K562 (cell line): Measurements from ENCODE around the gene BEST2. TPM values are rescaled to one million over a fixed set of nuclear protein-coding genes. Genes with fewer than 3 reads are reported as not detected.
A peak's percentile ranks its signal among the peaks of the same experiment; 100 is the strongest.

Experiments used
- CBFB ChIP-seq: sonication (generic); formaldehyde crosslinking; IDR thresholded peaks from 2 replicates; pipeline ENCODE4 v1.4.0; 2020; ENCODE audit warnings: mild to moderate bottlenecking, missing genetic modification reagents
- FIP1L1 ChIP-seq: fragments of 200-400 bp; formaldehyde crosslinking; IDR thresholded peaks from 2 replicates; pipeline ENCODE4 v1.6.1; 2018; ENCODE audit warnings: mild to moderate bottlenecking, low read depth, low read length; ENCODE audit not compliant: poor library complexity, severe bottlenecking
- FOXP1 ChIP-seq: sonication (generic); formaldehyde crosslinking; IDR thresholded peaks from 2 replicates; pipeline ENCODE4 v1.8.0; 2022; ENCODE audit warnings: mild to moderate bottlenecking, missing genetic modification reagents
- GATAD2A ChIP-seq: fragments of 450-650 bp; IDR thresholded peaks from 2 replicates; pipeline ENCODE4 v1.6.1; 2017
- NCOA6 ChIP-seq: fragments of 450-650 bp; IDR thresholded peaks from 2 replicates; pipeline ENCODE4 v1.6.1; 2017; ENCODE audit warnings: mild to moderate bottlenecking
- PHF8 ChIP-seq: fragments of 200-600 bp; sonication (generic); IDR thresholded peaks from 2 replicates; pipeline ENCODE4 v1.6.1; 2012; ENCODE audit warnings: mixed run types, mild to moderate bottlenecking, inconsistent platforms, low read length, moderate library complexity, borderline replicate concordance
- RAD21 ChIP-seq, 2 experiments: fragments of 250-450 bp in 1 of 2; fragments of 450-650 bp in 1 of 2; sonication (Bioruptor Pico) in 1 of 2; formaldehyde crosslinking in 1 of 2; IDR thresholded peaks in 1 of 2; conservative IDR thresholded peaks in 1 of 2; 2 replicates each; pipeline versions ENCODE4 v1.4.0 to v1.8.0; 2020 to 2022; ENCODE audit warnings: mild to moderate bottlenecking in 2 of 2, moderate library complexity in 1 of 2
- SMAD1 ChIP-seq: fragments of 150-350 bp; IDR thresholded peaks from 2 replicates; pipeline ENCODE4 v1.6.1; 2014; ENCODE audit warnings: low read length, low read depth; ENCODE audit not compliant: partially characterized antibody
- SRSF7 ChIP-seq: fragments of 200-400 bp; formaldehyde crosslinking; optimal IDR thresholded peaks from 2 replicates; pipeline ENCODE3; 2017; ENCODE audit warnings: mild to moderate bottlenecking, low read depth, low read length
- SUPT5H ChIP-seq: fragments of 450-650 bp; IDR thresholded peaks from 2 replicates; pipeline ENCODE4 v1.6.1; 2016
- WHSC1 ChIP-seq: IDR thresholded peaks from one replicate; pipeline ENCODE4 v1.6.1; 2012; ENCODE audit warnings: low read length, control low read depth, inconsistent platforms
- ZBTB17 ChIP-seq: fragments of 450-650 bp; formaldehyde crosslinking; IDR thresholded peaks from 2 replicates; pipeline ENCODE4 v1.4.0; 2020; ENCODE audit warnings: mild to moderate bottlenecking
- ZNF212 ChIP-seq: fragments of 450-650 bp; formaldehyde crosslinking; IDR thresholded peaks from 2 replicates; pipeline ENCODE4 v1.4.0; 2020; ENCODE audit warnings: mild to moderate bottlenecking
- ZNF75A ChIP-seq: fragments of 450-650 bp; formaldehyde crosslinking; IDR thresholded peaks from 2 replicates; pipeline ENCODE4 v1.4.0; 2020; ENCODE audit warnings: mild to moderate bottlenecking
- polyA plus RNA-seq, 8 experiments: library from polyadenylated mRNA; depleted of rRNA in 4 of 8; stranded (reverse) in 5 of 8; unstranded in 3 of 8; fragments of >200 nt; fragmentation: Nextera tagmentation in 2 of 8; fragmentation: Illumina TruSeq in 1 of 8; extraction: Ambion mirVana in 2 of 8; extraction: Trizol in 1 of 8; gene quantifications; 2 replicates each; pipeline versions ENCODE4 v1.2.1 to v1.2.3, GENCODE V29; 2011 to 2014; ENCODE audit warnings: inconsistent platforms in 1 of 8, missing spikeins in 1 of 8
- total RNA-seq, 7 experiments: library from RNA; depleted of rRNA in 6 of 7; stranded (reverse); fragments of >200 nt in 6 of 7; fragmentation: Illumina TruSeq in 2 of 7; extraction: Trizol in 2 of 7; gene quantifications; 2 replicates each; pipeline versions ENCODE4 v1.2.1 to v1.2.3, GENCODE V29; 2011 to 2021; ENCODE audit warnings: low replicate concordance in 1 of 7
- TF ChIP-seq, protein P1 (sequence below): fragments of 250-450 bp; sonication (Bioruptor Pico); IDR thresholded peaks from 2 replicates; pipeline ENCODE4 v1.4.0; 2020
- TF ChIP-seq, protein P2 (sequence below): sonication (generic); formaldehyde crosslinking; IDR thresholded peaks from 2 replicates; pipeline ENCODE4 v1.9.0; 2022; ENCODE audit warnings: mild to moderate bottlenecking, missing genetic modification reagents
- TF ChIP-seq, protein P3 (sequence below), 2 experiments: fragments of 450-650 bp in 1 of 2; sonication (generic) in 1 of 2; formaldehyde crosslinking in 1 of 2; IDR thresholded peaks; 2 replicates each; pipeline versions ENCODE4 v1.7.1 to v1.9.0; 2016 to 2022; ENCODE audit warnings: inconsistent platforms in 1 of 2, mild to moderate bottlenecking in 1 of 2, missing genetic modification reagents in 1 of 2

The BEST2 gene
- total and polyA plus RNA-seq, 9 of the 15 experiments (the other 6 are each of a cell fraction or from before 2014, with no cell fraction given): not detected

DNA sequence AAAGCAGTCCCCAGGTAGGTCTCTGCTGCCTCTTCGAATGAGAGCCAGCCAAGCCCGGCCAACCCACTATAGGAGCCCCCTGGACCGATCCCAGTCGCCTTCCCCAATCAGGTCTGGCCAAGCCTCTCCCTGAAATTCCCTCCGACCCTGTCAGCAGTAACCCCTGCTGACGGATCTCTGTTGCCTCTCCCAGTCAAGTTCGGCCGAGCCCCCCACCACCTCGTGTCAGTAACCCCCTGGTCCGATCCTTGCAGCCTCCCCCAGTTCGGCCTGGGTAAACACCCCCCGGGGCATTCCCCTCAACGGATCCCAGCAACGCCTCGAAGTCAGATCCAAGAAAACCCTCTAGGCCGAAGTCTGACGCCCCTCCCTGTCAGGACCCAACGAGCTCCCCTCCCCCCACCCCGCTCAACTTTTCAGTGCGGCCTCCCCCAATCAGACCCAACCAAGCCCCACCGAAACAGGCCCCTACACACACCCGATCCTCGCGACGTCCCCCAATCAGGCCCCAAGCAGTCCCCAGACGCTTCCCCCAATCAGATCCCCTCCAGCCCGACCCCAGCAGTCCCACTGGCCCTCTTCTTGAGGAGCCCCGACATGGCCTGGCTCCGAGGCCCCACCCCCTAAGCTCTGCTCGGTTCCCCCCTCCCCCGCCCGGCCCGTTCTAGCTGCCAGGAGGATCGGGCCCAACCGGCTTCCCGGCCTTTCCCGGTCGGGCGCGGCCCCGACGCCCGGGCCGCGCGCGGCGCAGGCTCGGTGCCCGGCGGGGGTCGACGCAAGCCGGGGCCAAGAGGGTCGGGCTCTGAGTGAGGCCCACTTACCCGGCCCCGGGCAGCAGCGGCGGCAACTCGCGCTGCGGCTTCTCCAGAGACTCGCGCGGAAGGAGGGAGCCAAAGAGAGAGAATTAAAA lies 29.7 kb upstream of the BEST2 start (continued):
- TF ChIP-seq PHF8 (peak; percentile 69), FIP1L1 (peak; percentile 30), SUPT5H (no peak), RAD21 (CRISPR knock-in tag; conservative IDR thresholded peaks at IDR 0.05 in 1 of 2, IDR thresholded peaks at IDR 0.05 in 1 of 2) (no peak), FOXP1 (CRISPR knock-in tag) (no peak), SRSF7 (no peak), ZNF212 (CRISPR knock-in tag) (no peak), GATAD2A (no peak), CBFB (no peak), ZBTB17 (no peak), ZNF75A (CRISPR knock-in tag) (no peak), WHSC1 (no peak), NCOA6 (no peak), SMAD1 (no peak)
- TF ChIP-seq, protein P1, sequence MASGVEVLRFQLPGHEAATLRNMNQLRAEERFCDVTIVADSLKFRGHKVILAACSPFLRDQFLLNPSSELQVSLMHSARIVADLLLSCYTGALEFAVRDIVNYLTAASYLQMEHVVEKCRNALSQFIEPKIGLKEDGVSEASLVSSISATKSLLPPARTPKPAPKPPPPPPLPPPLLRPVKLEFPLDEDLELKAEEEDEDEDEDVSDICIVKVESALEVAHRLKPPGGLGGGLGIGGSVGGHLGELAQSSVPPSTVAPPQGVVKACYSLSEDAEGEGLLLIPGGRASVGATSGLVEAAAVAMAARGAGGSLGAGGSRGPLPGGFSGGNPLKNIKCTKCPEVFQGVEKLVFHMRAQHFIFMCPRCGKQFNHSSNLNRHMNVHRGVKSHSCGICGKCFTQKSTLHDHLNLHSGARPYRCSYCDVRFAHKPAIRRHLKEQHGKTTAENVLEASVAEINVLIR (CRISPR knock-in tag): no peak
- TF ChIP-seq, protein P2, sequence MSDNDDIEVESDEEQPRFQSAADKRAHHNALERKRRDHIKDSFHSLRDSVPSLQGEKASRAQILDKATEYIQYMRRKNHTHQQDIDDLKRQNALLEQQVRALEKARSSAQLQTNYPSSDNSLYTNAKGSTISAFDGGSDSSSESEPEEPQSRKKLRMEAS: no peak
- TF ChIP-seq, protein P3, sequence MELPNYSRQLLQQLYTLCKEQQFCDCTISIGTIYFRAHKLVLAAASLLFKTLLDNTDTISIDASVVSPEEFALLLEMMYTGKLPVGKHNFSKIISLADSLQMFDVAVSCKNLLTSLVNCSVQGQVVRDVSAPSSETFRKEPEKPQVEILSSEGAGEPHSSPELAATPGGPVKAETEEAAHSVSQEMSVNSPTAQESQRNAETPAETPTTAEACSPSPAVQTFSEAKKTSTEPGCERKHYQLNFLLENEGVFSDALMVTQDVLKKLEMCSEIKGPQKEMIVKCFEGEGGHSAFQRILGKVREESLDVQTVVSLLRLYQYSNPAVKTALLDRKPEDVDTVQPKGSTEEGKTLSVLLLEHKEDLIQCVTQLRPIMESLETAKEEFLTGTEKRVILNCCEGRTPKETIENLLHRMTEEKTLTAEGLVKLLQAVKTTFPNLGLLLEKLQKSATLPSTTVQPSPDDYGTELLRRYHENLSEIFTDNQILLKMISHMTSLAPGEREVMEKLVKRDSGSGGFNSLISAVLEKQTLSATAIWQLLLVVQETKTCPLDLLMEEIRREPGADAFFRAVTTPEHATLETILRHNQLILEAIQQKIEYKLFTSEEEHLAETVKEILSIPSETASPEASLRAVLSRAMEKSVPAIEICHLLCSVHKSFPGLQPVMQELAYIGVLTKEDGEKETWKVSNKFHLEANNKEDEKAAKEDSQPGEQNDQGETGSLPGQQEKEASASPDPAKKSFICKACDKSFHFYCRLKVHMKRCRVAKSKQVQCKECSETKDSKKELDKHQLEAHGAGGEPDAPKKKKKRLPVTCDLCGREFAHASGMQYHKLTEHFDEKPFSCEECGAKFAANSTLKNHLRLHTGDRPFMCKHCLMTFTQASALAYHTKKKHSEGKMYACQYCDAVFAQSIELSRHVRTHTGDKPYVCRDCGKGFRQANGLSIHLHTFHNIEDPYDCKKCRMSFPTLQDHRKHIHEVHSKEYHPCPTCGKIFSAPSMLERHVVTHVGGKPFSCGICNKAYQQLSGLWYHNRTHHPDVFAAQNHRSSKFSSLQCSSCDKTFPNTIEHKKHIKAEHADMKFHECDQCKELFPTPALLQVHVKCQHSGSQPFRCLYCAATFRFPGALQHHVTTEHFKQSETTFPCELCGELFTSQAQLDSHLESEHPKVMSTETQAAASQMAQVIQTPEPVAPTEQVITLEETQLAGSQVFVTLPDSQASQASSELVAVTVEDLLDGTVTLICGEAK (IDR thresholded peaks at IDR 0.05): peak; percentile 46; the same call in 1 of the 2 replicates
- TF ChIP-seq, protein P3 (CRISPR knock-in tag; IDR thresholded peaks at IDR 0.05): no peak
